GM08714 (cell line): ENCODE results near the gene DPM2.

Source experiments
- H3K4me3 ChIP-seq: fragments of 200-500 bp; sonication (Bioruptor generic); 2 replicates; pipeline ENCODE4 v1.5.1; 2014; ENCODE audit warnings: mild to moderate bottlenecking, low read length, inconsistent platforms
- ZNF274 ChIP-seq: IDR thresholded peaks from 2 replicates; pipeline ENCODE4 v1.6.1; 2012; ENCODE audit warnings: mild to moderate bottlenecking, low read depth, low read length

The DPM2 gene

GRCh38 chr9:127937388-127938297, at the start of gene DPM2:
Gene DPM2 (minus strand): TSS chr9:127937854. CDS start chr9:127937820, 34 bp downstream.
- TF ChIP-seq ZNF274: no peak
- peak within 1 kb of the TSS; percentile 84 for H3K4me3 ChIP-seq

- no peak overlapping the region for H3K4me3 ChIP-seq
- no peak for TF ChIP-seq ZNF274
These were observed 49.5 kb upstream of the DPM2 start for GRCh38 chr9:127987103-127987614.

GRCh38 chr9:127985011-127985410, 47.4 kb upstream of the DPM2 start:
- H3K4me3 ChIP-seq: no peak overlapping the region
- no peak for TF ChIP-seq ZNF274

DNA sequence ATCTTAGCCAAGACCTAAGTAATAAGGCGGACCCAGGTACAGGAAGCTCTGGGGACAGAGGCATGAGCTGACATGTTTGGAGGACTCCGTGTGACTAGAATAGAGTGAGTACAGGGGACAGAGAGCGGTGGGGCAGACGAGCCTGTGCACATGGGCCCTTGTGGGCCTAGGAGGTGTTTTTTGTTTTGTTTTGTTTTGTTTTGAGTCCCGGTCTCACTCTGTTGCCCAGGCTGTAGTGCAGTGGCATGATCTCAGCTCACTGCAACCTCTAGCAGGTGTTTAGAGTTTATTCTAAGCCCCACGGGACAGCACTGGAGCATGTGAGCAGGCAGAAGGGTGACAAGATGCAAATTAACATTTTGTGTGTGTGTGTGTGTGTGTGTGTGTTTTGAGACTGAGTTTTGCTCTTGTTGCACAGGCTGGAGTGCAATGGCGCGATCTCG, 46.2 kb upstream of the DPM2 start:
- H3K4me3 ChIP-seq: no peak overlapping the region
- TF ChIP-seq ZNF274: no peak

DNA sequence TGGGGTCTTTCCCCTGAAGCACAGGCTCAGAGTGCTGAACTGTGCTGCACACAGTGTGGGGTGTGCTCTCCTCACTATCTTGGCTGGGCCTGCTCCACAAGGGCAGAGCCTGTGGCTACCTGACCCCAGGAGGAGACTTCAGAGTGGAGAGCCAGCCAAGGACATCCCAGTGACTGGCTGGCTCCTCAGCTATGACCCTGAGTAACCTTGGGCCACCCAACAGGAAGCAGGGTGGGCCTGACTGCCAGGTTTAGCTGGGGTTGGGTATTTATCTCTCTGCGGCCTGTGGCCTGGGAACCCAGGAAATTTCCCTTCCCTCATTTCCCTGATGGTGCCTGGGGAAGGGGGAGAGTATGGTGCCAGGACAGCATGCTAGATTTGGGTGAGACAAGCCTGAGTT, 45.3 kb upstream of the DPM2 start:
- no peak for TF ChIP-seq ZNF274
- H3K4me3 ChIP-seq: no peak overlapping the region

DNA sequence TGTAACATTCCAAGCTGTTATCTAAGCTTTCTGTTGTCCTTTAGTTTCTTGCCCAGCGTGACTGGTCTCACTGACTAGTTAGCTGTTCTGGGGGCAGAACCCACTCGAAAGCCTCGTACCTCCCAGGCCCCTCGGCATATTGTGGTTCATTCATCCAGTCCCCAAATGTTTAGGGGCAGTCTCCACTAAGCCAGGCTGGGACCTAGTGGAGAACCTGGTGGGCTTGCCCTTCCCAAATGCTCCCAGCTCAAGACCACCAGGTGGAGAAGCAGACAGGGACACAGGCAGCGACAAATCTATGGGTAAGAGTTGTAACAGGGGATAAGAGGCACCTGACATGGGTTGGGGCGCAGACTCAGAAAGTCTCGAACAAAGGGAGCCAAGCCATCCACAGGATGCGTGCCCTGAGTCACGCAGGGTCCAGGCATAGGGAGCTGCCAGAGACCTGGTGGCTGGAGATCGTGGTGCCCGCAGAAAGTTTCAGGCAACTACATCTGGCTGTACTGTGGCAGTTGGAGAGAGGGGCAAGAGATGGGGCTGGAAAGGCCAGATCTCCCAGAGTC, 44.0 kb upstream of the DPM2 start:
- H3K4me3 ChIP-seq: peak overlapping the region; percentile 58; the same call in 1 of the 2 replicates
- no peak for TF ChIP-seq ZNF274

- peak within 1 kb of the TSS; percentile 63 for H3K4me3 ChIP-seq
- TF ChIP-seq ZNF274: no peak
These were observed 43.3 kb upstream of the DPM2 start, which contains the start of gene EEIG1 for GRCh38 chr9:127980706-127981558. Gene EEIG1 (minus strand): TSS chr9:127980989. CDS start chr9:127980137, 852 bp downstream.

DNA sequence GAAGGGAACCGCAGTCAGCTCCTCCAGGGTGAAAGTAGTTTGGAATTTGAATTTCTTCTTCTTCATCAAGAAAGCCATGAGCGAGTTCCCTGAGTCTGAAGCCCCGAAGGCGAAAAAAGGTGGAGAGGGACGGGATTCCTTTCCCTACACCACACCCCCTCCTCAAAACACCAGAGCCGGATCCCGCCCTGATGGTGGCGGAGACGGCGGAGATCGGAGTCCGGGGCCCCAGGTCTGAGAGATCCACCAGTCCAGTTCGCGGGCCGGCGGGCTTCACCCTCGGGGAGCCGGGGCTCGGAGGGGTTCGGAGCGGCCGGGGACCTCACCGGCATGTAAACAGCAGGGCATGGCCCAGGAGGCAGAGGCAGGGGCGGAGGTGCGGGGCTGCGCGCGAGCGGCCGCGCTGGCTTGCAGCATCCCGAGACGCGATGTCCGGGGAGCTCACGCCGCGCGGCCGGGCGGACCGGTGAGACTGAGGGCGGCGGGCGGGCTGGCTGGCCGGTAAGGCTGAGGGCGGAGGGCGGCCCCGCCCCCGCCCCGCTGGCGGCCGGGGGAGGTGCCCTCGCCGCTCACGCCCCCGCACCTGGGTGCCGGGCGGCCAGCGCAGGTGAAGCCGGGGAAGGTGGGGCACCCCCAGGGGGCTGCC, 42.5 kb upstream of the DPM2 start:
- no peak for TF ChIP-seq ZNF274
- H3K4me3 ChIP-seq: peak overlapping the region; percentile 63

DNA sequence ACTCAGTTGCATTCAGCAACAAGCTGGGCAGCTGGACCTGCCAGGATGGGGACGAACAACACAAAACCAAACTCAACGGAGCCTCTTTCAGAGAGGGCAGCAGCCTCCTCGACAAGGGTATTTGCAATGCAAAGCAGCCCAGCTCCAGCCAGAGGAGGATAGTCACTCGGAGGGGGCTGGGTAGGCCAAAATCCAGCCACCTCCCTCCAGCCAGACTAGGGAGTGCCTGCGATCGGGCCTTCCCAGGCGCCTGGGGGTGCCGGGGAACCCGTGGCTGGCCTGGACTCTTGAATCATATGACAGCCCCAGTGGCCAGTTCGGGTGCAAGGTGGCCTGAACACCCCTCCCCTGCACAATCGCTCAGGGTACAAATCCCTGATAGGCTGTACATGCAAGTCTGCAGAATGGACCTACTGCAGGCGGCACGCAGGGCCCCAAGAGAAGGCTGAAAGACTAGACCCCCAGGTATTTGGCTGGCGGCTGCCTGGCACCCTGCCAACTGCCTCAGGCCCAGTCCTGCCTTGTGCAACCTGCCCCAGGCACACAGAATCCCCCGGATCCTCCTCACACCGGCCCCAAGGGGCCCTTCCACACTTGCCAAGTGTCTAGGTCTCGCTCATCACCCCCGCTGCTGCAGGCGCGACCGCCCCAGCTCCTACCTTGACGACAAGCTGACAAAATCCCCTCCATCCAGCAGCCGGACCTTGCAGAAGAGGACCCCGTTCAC, 41.8 kb upstream of the DPM2 start:
- TF ChIP-seq ZNF274: no peak
- H3K4me3 ChIP-seq: peak overlapping the region; percentile 63

GRCh38 chr9:127979015-127979332, 41.3 kb upstream of the DPM2 start:
- H3K4me3 ChIP-seq: peak overlapping the region; percentile 63; the same call in 1 of the 2 replicates
- no peak for TF ChIP-seq ZNF274

GRCh38 chr9:127977884-127978647, 40.4 kb upstream of the DPM2 start:
- no peak overlapping the region; the same call in 1 of the 2 replicates for H3K4me3 ChIP-seq
- TF ChIP-seq ZNF274: no peak
